Measurements from ENCODE around the gene YPEL5.

DNA sequence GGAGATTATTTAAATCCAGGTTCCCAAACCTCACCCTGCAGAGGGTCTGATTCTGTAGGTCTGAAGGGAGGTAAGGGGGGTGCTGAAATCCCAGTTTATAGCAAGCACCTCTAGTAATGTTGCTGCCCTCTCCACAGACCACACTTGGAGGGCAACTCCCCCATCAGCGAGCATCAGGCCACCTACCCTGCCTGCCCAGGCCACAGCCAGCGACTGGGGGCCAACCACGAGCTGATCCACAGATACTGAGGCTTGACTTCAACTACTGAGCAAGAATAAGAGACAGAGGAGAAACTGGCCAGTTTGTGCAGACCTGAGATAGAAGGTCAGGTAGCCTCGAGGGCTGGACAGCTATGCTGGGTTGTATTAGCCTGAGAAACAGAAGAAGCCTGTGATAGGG lies 48.2 kb downstream of the YPEL5 start:
- TF ChIP-seq GATA2 (IDR thresholded peaks at IDR 0.05; ENCODE audit: low read depth, low read length) = no peak
- no peak for TF ChIP-seq GATA3 (IDR thresholded peaks at IDR 0.05; ENCODE audit: low read depth, low read length)

Data from SH-SY5Y (cell line).